Measurements from ENCODE around the gene AHDC1. TPM values are rescaled to one million over a fixed set of nuclear protein-coding genes. Genes with fewer than 3 reads are reported as not detected.
"Not testable (repeated sequence)": the region's sequence is repeated elsewhere in the genome, so short reads cannot be mapped to it uniquely, and the experiment has no call there.

AHDC1 gene
- total RNA-seq, 4 donors from 2014 or later, result 37.7 to 63.0 (median 52.5) TPM

- intact Hi-C loops (cut with DNase I; ENCODE audit: low total_unique reads), result no loop called here
- no peak overlapping the region for H3K4me3 ChIP-seq (ENCODE audit: low read depth, poor library complexity, severe bottlenecking)
- DNase-seq (ENCODE audit: low spot score in 2 of 2), result no peak
- 76% methylated on average over 11 of the region's 11 CpGs for WGBS, 2 donors
- TF ChIP-seq POLR2A (IDR thresholded peaks at IDR 0.05) (no peak), CTCF (IDR thresholded peaks at IDR 0.05) (no peak)
Observed at GRCh38 chr1:27626031-27626935, 22.3 kb upstream of the AHDC1 start.

- 50 to 62% methylated on average over 7 of the region's 7 CpGs for WGBS, 2 donors
- intact Hi-C loops (cut with DNase I; ENCODE audit: low total_unique reads), result no loop called here
- no peak overlapping the region for H3K4me3 ChIP-seq (ENCODE audit: low read depth, poor library complexity, severe bottlenecking)
- TF ChIP-seq CTCF (IDR thresholded peaks at IDR 0.05) (no peak), POLR2A (IDR thresholded peaks at IDR 0.05) (no peak)
- no peak for DNase-seq (ENCODE audit: low spot score in 2 of 2)
Observed at GRCh38 chr1:27624467-27625178, 20.7 kb upstream of the AHDC1 start.

- TF ChIP-seq CTCF (IDR thresholded peaks at IDR 0.05) (no peak), POLR2A (IDR thresholded peaks at IDR 0.05) (no peak)
- WGBS, 2 donors, result 86 to 91% methylated on average over 13 of the region's 13 CpGs
- intact Hi-C loops (cut with DNase I; ENCODE audit: low total_unique reads), result no loop called here
- H3K4me3 ChIP-seq (ENCODE audit: low read depth, poor library complexity, severe bottlenecking), result no peak overlapping the region
- DNase-seq (ENCODE audit: low spot score in 2 of 2), result no peak
Observed at GRCh38 chr1:27623327-27624212, 19.6 kb upstream of the AHDC1 start.

GRCh38 chr1:27622828-27623227, 18.9 kb upstream of the AHDC1 start:
- intact Hi-C loops (cut with DNase I; ENCODE audit: low total_unique reads), result no loop called here
- no peak overlapping the region for H3K4me3 ChIP-seq (ENCODE audit: low read depth, poor library complexity, severe bottlenecking)
- WGBS, 2 donors, result 85 to 98% methylated on average over 4 of the region's 4 CpGs
- no peak for TF ChIP-seq POLR2A (IDR thresholded peaks at IDR 0.05)
- TF ChIP-seq CTCF (IDR thresholded peaks at IDR 0.05), result no peak
- DNase-seq (ENCODE audit: low spot score in 2 of 2), result no peak

- DNase-seq (ENCODE audit: low spot score in 2 of 2), result no peak
- intact Hi-C loops (cut with DNase I; ENCODE audit: low total_unique reads), result no loop called here
- no peak overlapping the region for H3K4me3 ChIP-seq (ENCODE audit: low read depth, poor library complexity, severe bottlenecking)
- WGBS, 2 donors, result 58 to 61% methylated on average over 7 of the region's 7 CpGs
- TF ChIP-seq POLR2A (IDR thresholded peaks at IDR 0.05), result no peak
- no peak for TF ChIP-seq CTCF (IDR thresholded peaks at IDR 0.05)
Observed at GRCh38 chr1:27621051-27621920, 17.3 kb upstream of the AHDC1 start.

- WGBS, 2 donors, result 92 to 96% methylated on average over 7 of the region's 7 CpGs
- H3K4me3 ChIP-seq (ENCODE audit: low read depth, poor library complexity, severe bottlenecking); DNase-seq (ENCODE audit: low spot score in 2 of 2); intact Hi-C loops (cut with DNase I; ENCODE audit: low total_unique reads): not testable (repeated sequence)
Observed at GRCh38 chr1:27619782-27620438, 16.0 kb upstream of the AHDC1 start.
